IMR-90 (cell line): Measurements from ENCODE around the gene NR4A1. TPM values are rescaled to one million over a fixed set of nuclear protein-coding genes. Genes with fewer than 3 reads are reported as not detected.

Experiments used
- ATAC-seq: fragments of 200-7000 bp; cut with Tn5 transposase; 2 replicates; pipeline ENCODE4 v1.9.1; 2020; ENCODE audit warnings: low read depth, mild to moderate bottlenecking, moderate library complexity
- BruUV-seq: library from RNA; stranded (reverse); fragments of 400-500 nt; replicated peaks from 2 replicates; lab custom pipeline; 2021; lab: Mats Ljungman, UMichigan
- CTCF ChIA-PET: fragments of 300-600 bp; formaldehyde crosslinking; extraction: SDS; loops from one replicate; lab custom pipeline; 2021; ENCODE audit warnings: antibody characterized with exemption; lab: Yijun Ruan, JAX
- POLR2A ChIA-PET: fragments of 300-600 bp; sonication (Branson Sonifier 250); formaldehyde crosslinking; loops from one replicate; lab custom pipeline; 2022; ENCODE audit warnings: antibody characterized with exemption; ENCODE audit not compliant: unreplicated experiment; lab: Charles Lee
- DNase-seq: peaks from one replicate; pipeline ENCODE4 v3.0.0; 2013
- H2AFZ ChIP-seq: replicated peaks from 2 replicates; pipeline ENCODE3; 2013; ENCODE audit warnings: low read length, mild to moderate bottlenecking; ENCODE audit not compliant: poor library complexity
- H2AK5ac ChIP-seq: 2 replicates; pipeline ENCODE4 v1.6.1; 2013; ENCODE audit warnings: low read depth, low read length, inconsistent platforms
- H2AK9ac ChIP-seq: replicated peaks from 2 replicates; pipeline ENCODE3; 2013; ENCODE audit warnings: mild to moderate bottlenecking, low read depth, low read length, moderate library complexity; ENCODE audit not compliant: poor library complexity
- H2BK120ac ChIP-seq: 2 replicates; pipeline ENCODE4 v1.6.1; 2013; ENCODE audit warnings: low read depth, low read length, inconsistent platforms
- H2BK15ac ChIP-seq: 3 replicates; pipeline ENCODE4 v1.6.1; 2013; ENCODE audit warnings: low read depth, low read length, inconsistent platforms
- H2BK20ac ChIP-seq: 2 replicates; pipeline ENCODE4 v1.6.1; 2013; ENCODE audit warnings: low read depth, mild to moderate bottlenecking, inconsistent platforms, low read length, moderate library complexity
- H2BK5ac ChIP-seq: 2 replicates; pipeline ENCODE4 v1.6.1; 2013; ENCODE audit warnings: mild to moderate bottlenecking, low read depth, low read length, inconsistent platforms; ENCODE audit not compliant: poor library complexity, severe bottlenecking
- H3K14ac ChIP-seq: replicated peaks from 2 replicates; pipeline ENCODE4 v1.6.1; 2013; ENCODE audit warnings: low read depth, low read length, inconsistent platforms
- H3K18ac ChIP-seq: 2 replicates; pipeline ENCODE4 v1.6.1; 2013; ENCODE audit warnings: low read depth, low read length, control low read depth
- H3K23ac ChIP-seq: 2 replicates; pipeline ENCODE4 v1.6.1; 2013; ENCODE audit warnings: low read depth, low read length, inconsistent platforms
- H3K27ac ChIP-seq: 2 replicates; pipeline ENCODE4 v1.5.1; 2013; ENCODE audit warnings: mild to moderate bottlenecking, control low read depth, low read length; ENCODE audit not compliant: insufficient read depth
- H3K27me3 ChIP-seq: 2 replicates; pipeline ENCODE4 v1.6.1; 2013; ENCODE audit warnings: low read length; ENCODE audit not compliant: control insufficient read depth, insufficient read depth
- H3K36me3 ChIP-seq: 2 replicates; pipeline ENCODE4 v1.6.1; 2013; ENCODE audit warnings: low read length, mixed read lengths; ENCODE audit not compliant: control insufficient read depth, insufficient read depth
- H3K4ac ChIP-seq: 2 replicates; pipeline ENCODE4 v1.6.1; 2013; ENCODE audit warnings: low read depth, low read length, inconsistent platforms
- H3K4me1 ChIP-seq: 2 replicates; pipeline ENCODE4 v1.6.1; 2013; ENCODE audit warnings: low read length, mixed read lengths; ENCODE audit not compliant: control insufficient read depth, insufficient read depth
- H3K4me2 ChIP-seq: 2 replicates; pipeline ENCODE4 v1.6.1; 2013; ENCODE audit warnings: low read depth, mild to moderate bottlenecking, control low read depth, low read length, moderate library complexity
- H3K4me3 ChIP-seq: 2 replicates; pipeline ENCODE4 v1.5.1; 2013; ENCODE audit warnings: low read depth, mild to moderate bottlenecking, control low read depth, low read length, moderate library complexity; ENCODE audit not compliant: insufficient read depth
- H3K56ac ChIP-seq: 2 replicates; pipeline ENCODE4 v1.6.1; 2013; ENCODE audit warnings: low read length, inconsistent platforms; ENCODE audit not compliant: insufficient read depth; ENCODE audit errors: extremely low read depth
- H3K79me1 ChIP-seq, 2 experiments: 2 replicates each; pipeline ENCODE4 v1.6.1; 2013; ENCODE audit warnings: low read length in 2 of 2, inconsistent platforms in 1 of 2, low read depth in 1 of 2
- H3K9ac ChIP-seq: 2 replicates; pipeline ENCODE4 v1.6.1; 2013; ENCODE audit warnings: low read depth, low read length, control low read depth
- H3K9me1 ChIP-seq: 2 replicates; pipeline ENCODE4 v1.6.1; 2013; ENCODE audit warnings: low read length, inconsistent platforms; ENCODE audit not compliant: insufficient read depth
- H3K9me3 ChIP-seq: 2 replicates; pipeline ENCODE4 v1.6.1; 2013; ENCODE audit warnings: low read length; ENCODE audit not compliant: control insufficient read depth, insufficient read depth
- H4K20me1 ChIP-seq: 2 replicates; pipeline ENCODE4 v1.6.1; 2013; ENCODE audit warnings: low read length, inconsistent platforms; ENCODE audit not compliant: insufficient read depth
- H4K5ac ChIP-seq: 2 replicates; pipeline ENCODE4 v1.6.1; 2013; ENCODE audit warnings: mild to moderate bottlenecking, low read depth, low read length, control low read depth
- H4K8ac ChIP-seq, 2 experiments: 2 replicates each; pipeline ENCODE4 v1.6.1; 2013; ENCODE audit warnings: low read depth in 2 of 2, low read length in 2 of 2, control low read depth in 1 of 2, inconsistent platforms in 1 of 2
- H4K91ac ChIP-seq: 2 replicates; pipeline ENCODE4 v1.6.1; 2013; ENCODE audit warnings: low read depth, low read length, inconsistent platforms; ENCODE audit not compliant: insufficient read depth
- BHLHE40 ChIP-seq: fragments of 150-350 bp; IDR thresholded peaks from 2 replicates; pipeline ENCODE4 v1.6.1; 2016; ENCODE audit warnings: mild to moderate bottlenecking, low read depth, low read length
- CEBPB ChIP-seq: IDR thresholded peaks from 2 replicates; pipeline ENCODE4 v1.6.1; 2012; ENCODE audit warnings: low read depth, low read length, improper control_type of control experiment
- CHD1 ChIP-seq: IDR thresholded peaks from 2 replicates; pipeline ENCODE4 v1.6.1; 2012; ENCODE audit warnings: low read depth, low read length, improper control_type of control experiment
- CTCF ChIP-seq: conservative IDR thresholded peaks from 2 replicates; pipeline ENCODE4 v1.5.1; 2012; ENCODE audit warnings: mild to moderate bottlenecking, low read depth, low read length, improper control_type of control experiment
- ELK1 ChIP-seq: fragments of 150-350 bp; IDR thresholded peaks from 2 replicates; pipeline ENCODE4 v1.6.1; 2016; ENCODE audit warnings: low read depth, mild to moderate bottlenecking, low read length, moderate library complexity, borderline replicate concordance
- FOS ChIP-seq: fragments of 150-350 bp; IDR thresholded peaks from 2 replicates; pipeline ENCODE4 v1.6.1; 2016; ENCODE audit warnings: low read depth, low read length
- MAFK ChIP-seq: IDR thresholded peaks from 2 replicates; pipeline ENCODE4 v1.6.1; 2012; ENCODE audit warnings: low read depth, low read length, improper control_type of control experiment
- MXI1 ChIP-seq: IDR thresholded peaks from 2 replicates; pipeline ENCODE4 v1.6.1; 2012; ENCODE audit warnings: low read depth, mild to moderate bottlenecking, low read length, moderate library complexity, borderline replicate concordance
- NFE2L2 ChIP-seq: fragments of 150-350 bp; IDR thresholded peaks from 2 replicates; pipeline ENCODE4 v1.6.1; 2016; ENCODE audit warnings: low read depth, mild to moderate bottlenecking, low read length
- POLR2A ChIP-seq: IDR thresholded peaks from 2 replicates; pipeline ENCODE4 v1.6.1; 2012; ENCODE audit warnings: mild to moderate bottlenecking, low read depth, low read length
- RAD21 ChIP-seq: IDR thresholded peaks from 2 replicates; pipeline ENCODE4 v1.6.1; 2012; ENCODE audit warnings: low read length, improper control_type of control experiment
- RCOR1 ChIP-seq: IDR thresholded peaks from 2 replicates; pipeline ENCODE4 v1.6.1; 2012; ENCODE audit warnings: mild to moderate bottlenecking, low read length, improper control_type of control experiment; ENCODE audit not compliant: insufficient replicate concordance
- RFX5 ChIP-seq: IDR thresholded peaks from 2 replicates; pipeline ENCODE4 v1.8.0; 2012; ENCODE audit warnings: low read depth, mild to moderate bottlenecking, low read length, moderate library complexity
- USF2 ChIP-seq: fragments of 150-350 bp; IDR thresholded peaks from 2 replicates; pipeline ENCODE4 v1.6.1; 2017; ENCODE audit warnings: mild to moderate bottlenecking, antibody characterized with exemption, low read length, low read depth
- WGBS, 2 experiments: methylation state at CpG; one replicate each; pipeline versions ENCODE4 v1.1.5 to v1.1.7; 2013; ENCODE audit warnings: missing lambda C conversion rate in 2 of 2; ENCODE audit not compliant: insufficient read length in 1 of 2; ENCODE audit errors: extremely low coverage in 2 of 2; 5-methylcytosine and 5-hydroxymethylcytosine counted together
- dilution Hi-C: fragments of 300-500 bp; cut with HindIII; formaldehyde crosslinking; loops from one replicate; pipeline ENCODE4 v1.14.3; 2018; ENCODE audit warnings: low sequenced_read_pairs; ENCODE audit not compliant: unreplicated experiment
- in situ Hi-C: fragments of 300-500 bp; cut with MboI; formaldehyde crosslinking; loops from 3 replicates; pipeline ENCODE4 v1.14.3; 2019; ENCODE audit warnings: low sequenced_read_pairs, inconsistent platforms, mixed read lengths
- intact Hi-C: fragments of 100-400 bp; cut with micrococcal nuclease; formaldehyde crosslinking; loops from 2 replicates; pipeline ENCODE4 v1.10.0; 2022
- polyA plus RNA-seq, 3 experiments: library from polyadenylated mRNA; depleted of rRNA; stranded (reverse); fragments of >200 nt; gene quantifications; 2 replicates each; pipeline ENCODE4 v1.2.3, GENCODE V29; 2012; ENCODE audit warnings: low replicate concordance in 1 of 3
- total RNA-seq: library from RNA; depleted of rRNA; stranded (reverse); fragments of >200 nt; gene quantifications from 2 replicates; pipeline ENCODE4 v1.2.3, GENCODE V29; 2012

NR4A1 gene
- total and polyA plus RNA-seq, 2 of the 4 experiments (the other 2 are of a cell fraction): 6.6 to 34.1 TPM

- POLR2A ChIA-PET: interaction anchor here (1.1 kb wide), 1 partner anchor 8 kb away, joined by 4 read pairs; no protein-coding TSS in a partner anchor
- CTCF ChIA-PET: interaction anchor here (1.7 kb wide), 1 partner anchor 11 kb away, joined by 4 read pairs; no protein-coding TSS in a partner anchor
- 67% methylated on average over 30 of the region's 93 CpGs; no CpG with 5 or more reads in 1 of the 2 experiments for WGBS, 2 experiments
- TF ChIP-seq CTCF (no peak), CEBPB (no peak), NFE2L2 (no peak), FOS (no peak), CHD1 (no peak), POLR2A (no peak), RAD21 (no peak), RFX5 (no peak), ELK1 (no peak), USF2 (no peak), BHLHE40 (no peak), RCOR1 (no peak), MXI1 (no peak), MAFK (no peak)
These were observed 36.4 kb upstream of the NR4A1 start for GRCh38 chr12:52014567-52015530.

More at GRCh38 chr12:52014567-52015530, 36.4 kb upstream of the NR4A1 start:
- Histone ChIP-seq H4K20me1 (no peaks in the 10 kb centered on the region; the same call in 1 of the 2 replicates), H3K9me1 (peaks cover 10% of the 10 kb centered on the region), H3K9ac (no peak overlapping the region), H3K4me1 (peaks cover 8% of the 10 kb centered on the region), H3K4ac (no peak overlapping the region), H4K5ac (no peak overlapping the region), H3K14ac (no peak overlapping the region), H2BK20ac (no peak overlapping the region), H4K91ac (no peak overlapping the region), H3K4me3 (no peak overlapping the region), H3K79me1 (peaks cover 0 to 10% of the 10 kb centered on the region in 2 experiments; a peak in 2 of 4 replicates), H2BK15ac (no peak overlapping the region), H2AK9ac (no peak overlapping the region), H3K9me3 (no peaks in the 10 kb centered on the region), H3K27me3 (no peaks in the 10 kb centered on the region), H2AK5ac (no peak overlapping the region), H2BK5ac (no peak overlapping the region), H3K23ac (no peak overlapping the region), H4K8ac (no peak overlapping the region), H3K27ac (no peak overlapping the region), H3K56ac (no peak overlapping the region), H3K4me2 (no peak overlapping the region), H2BK120ac (no peak overlapping the region), H3K36me3 (peaks cover 37% of the 10 kb centered on the region; the same call in 1 of the 2 replicates), H3K18ac (no peak overlapping the region), H2AFZ (no peak overlapping the region)
- intact Hi-C loops (no loop called here), in situ Hi-C loops (no loop called here), dilution Hi-C loops (no loop called here)
- no peak for DNase-seq
- no peak for ATAC-seq
- no TSS peak for BruUV-seq
